KG1 (cell line): ENCODE measurements around the gene EXO1.

Experiments
- DNase-seq: peaks from one replicate; lab custom pipeline; 2025; lab: John Stamatoyannopoulos, UW

EXO1 gene

DNA sequence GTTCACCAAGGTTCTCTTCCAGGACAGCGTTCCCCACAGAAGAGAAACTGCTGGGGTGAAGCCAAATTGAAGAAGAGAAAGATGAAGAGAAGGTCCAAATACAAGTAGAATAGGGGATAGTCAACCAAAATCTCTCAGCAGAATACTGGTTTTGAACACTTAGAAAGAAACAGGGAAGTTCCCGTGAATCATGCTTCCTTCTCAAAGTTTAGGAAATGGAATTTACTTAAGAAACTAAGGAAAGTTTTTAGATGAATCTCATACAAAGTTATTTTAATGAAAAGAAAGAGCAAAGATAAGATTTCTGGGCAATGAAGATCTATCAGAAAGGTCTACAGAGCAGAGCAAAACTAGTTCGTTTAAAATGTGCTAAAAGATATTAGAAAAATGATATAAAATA, 43.3 kb downstream of the EXO1 start:
- DNase-seq, result no peak

DNA sequence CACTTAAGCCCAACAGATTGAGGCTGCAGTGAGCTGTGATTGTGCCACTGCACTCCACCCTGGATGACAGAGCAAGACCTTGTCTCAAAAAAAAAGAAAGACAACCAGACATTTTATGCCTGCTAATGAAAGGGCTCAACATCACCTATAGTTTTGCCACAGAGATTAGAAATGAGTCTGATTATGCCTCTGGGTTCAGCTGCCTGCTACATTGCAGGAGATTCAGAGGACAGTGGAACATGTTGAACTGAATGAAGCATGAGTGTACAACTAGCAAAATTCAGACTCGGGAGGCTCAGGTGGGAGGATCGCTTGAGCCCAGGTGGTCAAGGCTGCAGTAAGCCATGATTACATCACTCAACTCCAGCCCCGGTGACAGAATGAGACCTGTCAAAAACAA, 46.0 kb downstream of the EXO1 start:
- no peak for DNase-seq

DNA sequence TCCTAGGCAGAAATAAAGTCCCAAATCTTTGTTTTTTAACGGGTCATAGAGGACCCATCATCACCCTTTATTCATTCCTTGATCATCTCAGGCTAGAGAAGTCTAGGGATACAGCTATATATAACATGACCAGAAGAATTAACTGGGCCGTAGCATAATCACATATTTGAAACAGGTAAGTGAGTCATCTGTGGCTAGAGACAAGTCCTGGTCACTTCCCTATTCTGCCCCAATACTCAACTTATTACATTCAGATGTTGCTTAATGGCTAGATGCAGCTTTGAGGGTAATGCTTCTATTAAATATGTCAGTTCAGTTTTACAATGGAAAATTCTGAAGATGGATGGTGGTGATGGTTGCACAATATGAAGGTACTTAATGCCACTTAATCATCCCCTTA, 47.0 kb downstream of the EXO1 start:
- DNase-seq, result no peak

DNA sequence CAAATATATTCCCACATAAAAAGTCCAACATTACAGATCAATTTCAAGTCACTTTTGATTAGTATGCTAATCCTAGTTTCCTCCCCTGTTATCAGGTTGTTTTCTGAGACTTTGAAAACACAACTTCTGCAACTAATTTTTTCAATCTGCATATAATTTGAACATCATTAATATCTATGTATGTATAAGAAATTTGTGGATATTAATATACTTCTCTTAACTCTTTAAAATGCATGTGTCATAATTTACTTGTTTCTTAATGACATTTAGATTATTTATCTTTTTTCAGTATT, 48.6 kb downstream of the EXO1 start:
- no peak for DNase-seq

DNA sequence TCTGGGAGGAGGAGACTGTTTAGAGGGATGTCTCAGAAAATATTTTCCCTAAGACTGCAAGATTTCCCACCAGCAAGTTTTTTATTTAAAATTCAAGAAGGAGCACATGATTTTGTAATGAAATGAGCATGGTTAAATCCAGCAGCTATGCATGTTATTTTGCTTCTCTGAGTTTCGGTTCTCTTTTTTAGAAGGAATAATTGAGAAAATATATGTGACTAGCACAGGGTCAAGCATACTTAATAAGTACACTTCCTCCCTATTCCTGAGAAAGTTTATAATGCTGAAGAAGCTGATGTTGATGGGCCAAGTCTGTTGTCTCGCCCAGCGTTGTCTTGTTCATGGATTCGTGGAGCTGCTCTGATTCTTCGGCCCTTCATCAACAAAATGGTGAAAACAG, 51.2 kb downstream of the EXO1 start:
- no peak for DNase-seq

DNA sequence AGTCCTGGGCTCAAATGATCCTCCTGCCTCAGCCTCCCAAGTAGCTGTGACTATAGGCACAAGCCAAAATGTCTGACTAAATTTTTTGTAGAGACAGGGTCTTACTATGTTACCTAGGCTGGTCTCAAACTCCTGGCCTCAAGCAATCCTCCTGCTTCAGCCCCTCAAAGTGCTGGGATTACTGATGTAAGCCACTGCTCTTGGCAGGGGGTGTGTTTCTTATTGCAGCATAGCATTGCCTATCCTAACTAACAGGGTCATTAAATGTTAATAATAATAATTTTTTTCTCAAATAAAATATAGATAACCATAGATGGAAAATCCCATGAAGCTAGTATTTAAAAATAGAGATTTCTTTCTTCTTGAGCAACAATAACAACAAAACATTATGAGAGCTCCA, 52.4 kb downstream of the EXO1 start:
- DNase-seq, result no peak

DNA sequence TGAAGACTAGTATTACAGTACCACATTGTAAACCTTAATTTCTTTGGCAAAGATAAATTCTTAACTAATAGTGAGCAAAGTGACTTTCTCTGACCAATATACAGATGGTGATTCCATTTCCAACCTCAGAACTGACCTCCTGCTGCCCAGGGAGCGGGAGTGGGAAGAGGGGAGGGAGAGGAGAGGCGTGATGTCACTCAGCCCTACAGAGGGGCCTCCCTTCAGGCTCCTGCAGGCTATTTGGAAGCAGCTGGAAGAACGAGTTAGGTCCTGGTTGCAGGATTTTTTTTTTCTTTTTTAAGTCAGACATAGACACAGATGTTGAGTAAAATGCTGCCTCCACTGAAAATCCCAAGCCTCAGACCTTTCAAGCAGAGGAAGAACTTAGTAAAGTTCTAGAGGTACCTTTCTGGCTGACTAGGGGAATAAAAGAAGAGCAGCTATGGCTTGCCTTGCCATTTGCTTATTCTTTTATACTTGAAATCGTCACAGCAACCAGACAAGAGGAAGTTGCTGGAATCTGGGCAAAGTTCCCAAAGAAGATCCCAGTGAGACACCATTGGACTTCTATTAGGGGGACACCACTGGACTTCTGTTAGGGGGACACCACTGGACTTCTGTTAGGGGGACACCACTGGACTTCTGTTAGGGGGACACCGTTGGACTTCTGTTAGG, 54.5 kb downstream of the EXO1 start:
- no peak for DNase-seq

DNA sequence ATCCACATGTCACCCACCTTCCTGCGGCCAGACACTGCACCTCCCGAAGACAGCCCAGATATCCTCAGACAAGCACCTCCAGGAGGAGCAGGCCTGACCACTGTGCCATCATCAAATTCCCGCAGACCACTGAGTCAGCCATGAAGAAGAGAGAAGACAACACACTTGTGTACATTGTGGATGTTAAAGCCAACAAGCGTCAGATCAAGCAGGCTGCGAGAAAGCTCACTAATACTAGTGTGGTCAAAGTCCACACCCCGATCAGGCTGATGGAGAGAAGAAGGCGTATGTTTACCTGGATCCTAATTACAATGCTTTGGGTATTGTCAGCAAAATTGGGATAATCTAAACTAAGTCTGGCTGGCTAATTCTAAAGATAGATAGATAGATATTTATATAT, 68.2 kb downstream of the EXO1 start:
- DNase-seq, result no peak

DNA sequence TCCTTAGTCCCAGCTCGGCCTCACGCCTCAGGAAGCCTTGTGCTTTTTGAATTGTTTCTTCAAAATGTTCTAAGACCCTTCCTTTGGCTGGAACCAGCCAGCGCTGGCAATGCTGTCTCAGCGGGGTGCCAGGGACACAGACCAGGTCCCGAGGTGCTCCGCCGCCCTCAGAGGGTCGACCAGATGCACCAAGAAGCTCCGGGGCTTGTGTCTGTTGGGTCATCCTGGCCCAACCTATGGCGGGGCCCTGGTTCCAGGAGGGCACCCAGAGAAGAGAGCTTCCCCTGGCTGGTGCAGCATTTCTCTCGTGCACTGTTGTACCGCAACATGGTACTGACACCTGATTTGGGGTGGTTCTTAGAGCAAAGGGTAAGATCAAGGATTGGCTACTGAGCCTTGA, 69.5 kb downstream of the EXO1 start:
- no peak for DNase-seq

DNA sequence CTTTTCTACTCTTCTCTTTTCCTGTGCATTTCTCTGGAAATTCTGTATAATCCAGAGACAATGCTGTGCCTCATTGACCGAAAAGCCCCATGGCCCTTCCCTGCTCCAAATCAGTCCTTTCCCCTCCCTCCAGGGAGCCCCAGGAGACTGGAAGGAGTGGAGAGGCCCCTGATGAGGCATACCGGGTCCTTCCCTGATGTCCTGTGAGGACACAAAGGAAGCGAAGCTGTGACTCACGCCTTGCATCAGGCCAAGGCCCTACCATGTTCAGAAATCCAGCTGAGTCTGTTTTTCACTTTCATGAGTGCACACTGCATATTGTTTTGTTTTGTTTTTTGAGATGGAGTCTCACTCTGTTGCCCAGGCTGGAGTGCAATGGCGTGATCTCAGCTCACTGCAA, 70.9 kb downstream of the EXO1 start:
- no peak for DNase-seq

DNA sequence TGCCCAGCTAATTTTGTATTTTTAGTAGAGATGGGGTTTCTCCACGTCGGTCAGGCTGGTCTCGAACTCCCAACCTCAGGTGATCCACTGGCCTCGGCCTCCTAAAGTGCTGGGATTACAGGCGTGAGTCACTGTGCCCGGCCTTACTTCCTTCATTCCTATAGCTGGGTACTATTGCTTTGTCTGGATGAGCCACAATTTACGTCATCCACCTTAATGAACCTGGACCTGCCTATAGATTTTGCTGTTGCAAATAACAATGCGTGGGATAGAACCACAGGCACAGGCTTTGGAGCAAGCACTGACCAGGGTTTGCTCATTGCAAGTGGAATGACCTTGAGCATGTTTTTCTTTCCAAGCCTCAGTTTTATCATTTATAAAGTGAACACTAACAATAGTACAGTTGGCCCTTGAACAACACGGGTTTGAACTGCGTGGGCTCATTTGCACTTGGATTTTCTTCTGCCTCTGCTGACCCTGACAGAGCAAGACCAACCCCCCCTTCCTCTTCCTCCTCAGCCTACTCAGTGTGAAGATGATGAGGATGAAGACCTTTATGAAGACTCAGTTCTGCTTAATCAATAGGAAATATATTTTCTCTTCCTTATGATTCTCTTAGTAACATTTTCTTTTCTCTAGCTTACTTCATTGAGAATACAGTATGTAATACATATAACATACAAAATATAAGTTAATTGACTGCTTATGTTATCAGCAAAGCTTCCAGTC, 76.2 kb downstream of the EXO1 start:
- no peak for DNase-seq

DNA sequence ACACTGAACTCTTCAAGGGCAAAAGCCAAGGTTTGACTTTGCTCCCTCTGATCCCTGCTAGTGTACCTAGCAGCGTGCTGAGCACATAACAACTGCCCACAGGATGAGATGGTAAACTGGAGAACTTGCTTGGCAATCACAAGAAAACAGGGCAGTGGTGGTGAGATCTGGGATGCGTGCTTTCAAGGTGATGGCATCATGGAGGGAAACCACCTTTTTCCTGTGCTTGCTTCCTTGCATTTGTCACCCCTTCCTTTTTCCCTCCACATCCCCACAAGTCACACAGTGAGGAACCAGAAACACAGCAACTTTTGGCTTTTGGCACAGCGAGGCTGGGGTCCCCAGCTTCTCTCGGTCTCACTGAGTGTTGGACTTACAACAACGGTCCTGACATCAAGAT, 78.1 kb downstream of the EXO1 start:
- no peak for DNase-seq

DNA sequence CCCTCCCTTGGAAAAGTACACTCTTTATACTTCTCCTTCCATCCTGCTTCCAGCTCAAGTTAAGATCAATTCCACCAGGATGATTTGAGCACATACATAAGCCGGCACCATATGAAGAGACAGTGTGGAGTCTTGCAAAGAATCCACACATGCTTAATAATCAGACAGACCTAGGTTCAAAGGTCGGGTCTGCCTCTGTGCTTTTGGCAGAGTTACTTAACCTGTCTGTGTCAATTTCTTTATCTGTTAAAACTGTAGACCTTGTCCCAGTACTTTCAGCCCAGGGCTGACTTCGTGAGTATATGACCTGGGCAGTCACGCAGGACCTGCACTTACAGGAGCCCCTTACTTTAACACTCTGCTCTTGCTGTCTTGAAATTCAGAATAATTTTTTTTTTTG, 79.3 kb downstream of the EXO1 start:
- DNase-seq, result no peak

DNA sequence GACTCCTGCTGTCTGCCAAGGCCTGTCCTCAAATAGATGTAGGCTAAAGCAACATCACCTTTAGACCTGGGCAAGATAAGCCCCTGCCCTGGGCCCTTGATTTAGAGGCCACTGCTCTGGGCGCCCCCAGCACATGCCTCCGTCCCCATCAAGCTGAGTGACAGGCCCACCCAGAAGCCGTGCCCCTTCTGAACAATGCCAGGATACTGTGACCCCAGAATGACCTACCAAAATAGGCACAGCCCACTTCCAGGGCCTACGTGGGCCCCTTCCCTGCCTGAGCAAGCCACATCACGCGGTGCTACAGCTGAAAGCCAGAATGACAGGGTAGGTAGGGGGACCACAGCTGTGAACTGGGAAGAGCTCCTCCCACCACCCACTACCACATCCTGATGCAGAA, 84.8 kb downstream of the EXO1 start:
- DNase-seq, result no peak

DNA sequence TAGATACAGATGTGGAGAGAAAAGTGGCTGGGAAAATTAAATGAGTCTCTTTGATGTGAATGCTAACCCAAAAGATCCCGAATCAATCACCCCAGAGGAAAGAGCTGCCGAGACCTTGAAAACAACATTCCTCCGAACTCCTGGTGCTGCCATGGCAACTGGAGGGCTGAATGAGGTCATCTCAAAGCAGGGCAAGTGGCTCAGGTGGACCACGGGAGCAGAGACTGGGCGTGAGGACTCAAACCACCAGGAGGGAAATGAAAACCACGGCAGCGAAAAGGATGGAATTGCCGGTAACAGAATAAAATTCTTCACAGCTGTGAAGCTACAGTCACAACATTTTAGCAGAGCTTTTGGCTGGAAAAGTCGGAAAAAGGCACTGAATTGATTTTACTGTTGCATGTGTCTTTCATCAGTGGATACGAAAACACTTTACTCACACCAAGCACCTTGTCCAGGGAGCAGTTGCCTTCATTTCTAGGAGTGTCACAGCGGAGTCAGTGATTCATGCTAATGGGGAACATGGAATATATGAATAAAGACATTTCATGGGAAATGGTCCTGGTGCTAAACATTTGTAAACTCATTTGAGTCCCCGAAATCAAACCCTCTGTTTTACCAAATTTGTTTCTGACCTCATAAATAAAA, 86.3 kb downstream of the EXO1 start:
- no peak for DNase-seq

DNA sequence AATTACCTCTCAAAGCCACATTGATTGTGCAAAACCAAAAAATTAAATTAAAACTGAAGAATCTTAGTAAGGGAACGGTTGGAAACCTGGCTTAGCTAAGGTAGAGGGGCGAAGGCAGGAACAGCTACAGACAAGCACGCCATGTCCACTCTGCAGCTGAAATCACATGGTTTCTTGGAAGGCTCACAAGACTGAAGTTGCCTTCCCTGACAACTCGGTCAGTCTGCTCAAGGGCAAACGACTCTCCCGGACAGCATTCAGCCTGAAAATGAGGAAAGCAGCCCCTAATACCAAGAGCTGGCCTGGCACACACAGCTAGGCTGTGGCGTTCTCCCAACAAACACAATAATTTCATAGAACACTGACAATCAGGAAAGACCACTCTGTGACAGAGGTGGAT, 86.9 kb downstream of the EXO1 start:
- DNase-seq, result no peak
